Measurements from ENCODE around the gene SIRT5.
A peak's percentile ranks its signal among the peaks of the same experiment; 100 is the strongest.

Gene SIRT5

GRCh38 chr6:13574571-13575376 is at the start of gene SIRT5:
SIRT5 (plus strand) TSS chr6:13574601; CDS start chr6:13584111, 9,510 bp downstream.
- DNase-seq (ENCODE audit: low read depth), result peak; percentile 38

- no peak for DNase-seq (ENCODE audit: low read depth)
These were observed 49.4 kb upstream of the SIRT5 start for GRCh38 chr6:13524801-13525508.

DNA sequence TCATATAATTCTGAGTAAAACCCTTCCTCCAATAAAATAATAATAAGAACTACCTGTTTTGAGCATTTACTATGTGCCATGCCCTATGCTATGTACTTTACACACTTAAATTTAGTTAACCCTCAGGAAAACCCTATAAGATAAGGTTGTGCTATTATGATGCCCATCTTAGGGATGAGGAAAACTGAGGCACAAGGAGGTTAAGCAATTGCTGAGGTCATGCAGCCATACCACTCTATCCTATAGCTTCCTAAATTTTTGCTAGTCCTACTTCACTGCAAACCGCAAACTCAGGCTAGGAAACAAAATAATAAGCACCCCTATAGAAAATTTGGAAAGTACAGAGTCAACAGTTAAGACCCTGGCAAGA is 48.1 kb upstream of the SIRT5 start:
- DNase-seq (ENCODE audit: low read depth), result no peak

GRCh38 chr6:13526727-13527670 is 47.4 kb upstream of the SIRT5 start:
- DNase-seq (ENCODE audit: low read depth), result no peak

DNA sequence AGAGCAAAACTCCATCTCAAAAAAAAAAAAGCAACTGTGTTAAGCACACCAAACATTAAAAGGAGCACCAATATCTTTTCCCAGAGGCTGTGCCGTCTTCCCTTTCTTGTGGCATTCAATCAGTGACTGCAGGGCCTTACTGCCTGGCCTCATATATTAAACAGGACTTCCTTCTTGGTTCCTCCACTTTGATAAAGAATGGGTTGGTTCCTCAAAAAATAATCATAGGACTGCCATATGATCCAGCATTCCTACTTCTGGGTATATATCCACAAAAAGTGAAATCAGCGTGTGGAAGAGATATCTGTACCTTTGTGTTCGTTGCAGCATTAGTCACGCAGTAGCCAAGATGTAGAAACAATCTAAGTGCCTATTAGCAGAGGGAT is 46.7 kb upstream of the SIRT5 start:
- no peak for DNase-seq (ENCODE audit: low read depth)

- DNase-seq (ENCODE audit: low read depth), result no peak
These were observed 46.2 kb upstream of the SIRT5 start for GRCh38 chr6:13528232-13528631.

GRCh38 chr6:13528777-13529343 is 45.5 kb upstream of the SIRT5 start:
- DNase-seq (ENCODE audit: low read depth), result no peak

- no peak for DNase-seq (ENCODE audit: low read depth)
These were observed 42.4 kb upstream of the SIRT5 start for GRCh38 chr6:13531956-13532355.

GRCh38 chr6:13534536-13534935 is 39.9 kb upstream of the SIRT5 start:
- DNase-seq (ENCODE audit: low read depth), result no peak

- no peak for DNase-seq (ENCODE audit: low read depth)
These were observed 39.1 kb upstream of the SIRT5 start for GRCh38 chr6:13535306-13535705.

GRCh38 chr6:13536796-13537526 is 37.4 kb upstream of the SIRT5 start:
- DNase-seq (ENCODE audit: low read depth), result no peak

DNA sequence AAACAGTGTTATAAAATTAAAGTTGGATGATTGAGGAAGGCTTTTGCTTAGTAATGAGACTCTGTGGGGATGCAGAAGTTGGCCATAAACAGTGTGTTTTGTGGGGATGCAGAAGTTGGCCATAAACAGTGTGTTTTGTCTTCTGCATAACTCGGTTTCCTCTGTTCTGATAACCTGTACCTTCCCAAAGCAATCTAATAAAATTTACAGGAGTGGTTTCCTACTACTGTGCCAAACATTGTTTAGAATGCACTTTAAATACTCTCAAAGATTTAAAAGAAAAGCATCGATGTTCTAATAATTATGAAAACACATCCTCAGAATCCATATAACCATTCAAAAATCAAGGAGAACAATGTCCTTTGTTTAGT is 36.9 kb upstream of the SIRT5 start:
- no peak for DNase-seq (ENCODE audit: low read depth)

DNA sequence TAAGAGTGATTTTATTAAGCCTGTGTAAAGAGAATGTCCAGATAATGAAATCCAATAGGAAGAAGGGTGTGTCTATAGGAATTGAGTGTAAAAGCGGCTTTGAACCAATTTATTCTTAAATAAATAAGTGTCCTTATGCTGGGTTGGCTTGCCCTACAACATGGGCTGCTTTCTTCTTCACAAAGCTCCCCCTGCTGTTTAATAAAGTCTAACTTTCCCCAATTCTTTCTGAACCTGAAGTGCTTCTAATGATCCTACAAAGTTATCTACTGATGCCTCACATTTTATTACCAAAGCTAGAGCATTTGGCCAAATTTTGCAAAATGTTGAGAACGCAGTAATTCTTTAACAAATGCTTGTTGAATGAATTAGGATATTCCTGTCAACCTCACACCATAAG is 36.3 kb upstream of the SIRT5 start:
- peak; percentile 17 for DNase-seq (ENCODE audit: low read depth)

- no peak for DNase-seq (ENCODE audit: low read depth)
These were observed 35.8 kb upstream of the SIRT5 start for GRCh38 chr6:13538600-13538999.

GRCh38 chr6:13539572-13539971 is 34.8 kb upstream of the SIRT5 start:
- DNase-seq (ENCODE audit: low read depth), result no peak

DNA sequence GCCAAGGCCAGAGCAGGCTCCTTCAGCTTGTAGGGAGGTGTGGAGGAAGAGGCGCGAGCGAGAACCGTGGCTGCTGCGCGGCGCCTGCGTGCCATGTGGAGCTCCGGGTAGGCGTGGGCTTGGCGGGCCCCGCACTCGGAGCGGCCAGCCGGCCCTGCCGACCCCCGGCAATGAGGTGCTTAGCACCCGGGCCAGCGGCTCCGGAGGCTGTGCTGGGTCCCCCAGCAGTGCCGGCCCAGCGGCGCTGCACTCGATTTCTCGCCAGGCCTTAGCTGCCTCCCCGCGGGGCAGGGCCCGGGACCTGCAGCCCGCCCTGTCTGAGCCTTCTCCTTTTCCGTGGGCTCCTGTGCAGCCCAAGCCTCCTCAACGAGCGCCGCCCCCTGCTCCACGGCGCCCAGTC is 32.9 kb upstream of the SIRT5 start:
- no peak for DNase-seq (ENCODE audit: low read depth)

DNA sequence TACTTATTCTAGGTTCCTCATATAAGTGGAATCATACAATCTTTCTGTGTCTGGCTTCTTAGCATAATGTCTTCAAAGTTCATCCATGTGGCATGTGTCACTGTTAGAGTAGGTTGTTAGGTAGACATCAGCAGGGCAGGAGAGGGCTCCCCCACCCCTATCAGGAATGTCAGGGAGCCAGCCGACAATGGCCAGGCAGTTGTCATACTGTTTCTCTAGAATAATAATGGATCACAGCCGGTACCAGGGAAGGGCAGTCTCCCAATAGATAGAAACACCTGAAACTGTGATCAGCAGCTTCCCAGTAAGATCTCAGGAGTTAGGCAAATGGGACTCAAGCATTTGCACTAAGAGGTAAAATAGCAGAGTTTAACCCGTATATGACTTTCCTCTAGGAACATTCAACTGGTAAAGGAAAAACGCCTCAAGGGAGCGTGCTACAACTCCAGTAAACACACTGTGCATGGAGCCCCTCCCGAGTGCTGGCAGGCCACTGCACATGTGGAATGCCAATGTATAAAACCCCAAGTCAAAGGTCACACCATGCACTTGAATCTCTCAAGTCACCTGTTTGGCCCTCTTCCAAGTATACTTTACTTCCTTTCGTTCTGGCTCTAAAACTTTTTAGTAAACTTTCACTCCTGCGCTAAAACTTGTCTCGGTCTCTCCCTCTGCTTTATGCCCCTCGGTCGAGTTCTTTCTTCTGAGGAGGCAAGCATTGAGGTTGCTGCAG is 29.8 kb upstream of the SIRT5 start:
- no peak for DNase-seq (ENCODE audit: low read depth)

- DNase-seq (ENCODE audit: low read depth), result no peak
These were observed 28.5 kb upstream of the SIRT5 start for GRCh38 chr6:13545885-13546284.

DNA sequence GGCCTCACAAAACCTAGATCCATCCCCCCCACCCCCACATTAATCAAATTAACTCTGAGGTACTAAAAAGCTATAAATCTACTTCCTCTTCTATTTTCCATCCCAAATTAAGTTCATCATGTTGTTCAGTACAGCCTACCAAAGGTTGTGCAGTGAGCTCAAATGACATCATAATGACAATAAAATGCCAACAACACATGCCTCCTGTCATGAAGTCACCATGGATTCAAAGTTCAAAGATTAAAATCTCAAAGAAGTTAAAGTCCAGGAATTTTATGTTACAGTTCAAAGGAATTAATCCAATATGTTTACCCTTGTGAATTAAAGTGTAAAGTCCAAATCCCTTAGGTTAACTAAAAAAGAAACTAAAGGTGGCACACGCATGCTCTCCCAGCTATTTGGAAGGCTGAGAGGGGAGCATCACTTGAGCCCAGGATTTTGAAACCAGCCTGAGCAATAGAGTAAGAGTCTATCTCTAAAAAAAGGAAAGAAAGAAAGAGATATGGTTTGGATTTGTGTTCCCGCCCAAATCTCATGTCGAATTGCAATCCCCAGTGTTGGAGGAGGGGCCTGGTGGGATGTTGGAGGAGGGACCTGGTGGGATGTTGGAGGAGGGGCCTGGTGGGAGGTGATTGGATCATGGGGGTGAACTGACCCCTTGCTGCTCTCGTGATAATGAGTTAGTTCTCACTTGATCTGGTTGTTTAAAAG is 25.7 kb upstream of the SIRT5 start:
- DNase-seq (ENCODE audit: low read depth), result no peak

GRCh38 chr6:13550656-13551055 is 23.7 kb upstream of the SIRT5 start:
- no peak for DNase-seq (ENCODE audit: low read depth)

Measured in non-pigmented ciliary epithelial cell (primary cell).